Keratinocyte (primary cell): ENCODE measurements around the gene CCDC126. TPM values are rescaled to one million over a fixed set of nuclear protein-coding genes. Genes with fewer than 3 reads are reported as not detected.

Experiments
- DNase-seq: peaks from one replicate; pipeline ENCODE4 v3.0.0-alpha.2; 2011; ENCODE audit warnings: low read depth, missing footprints, low spot score
- FAIRE-seq: peaks from 2 replicates; lab custom pipeline; 2011; peaks lifted over from hg19 to GRCh38; lab: Jason Lieb, UNC
- H2AFZ ChIP-seq: 2 replicates; pipeline ENCODE4 v1.6.0; 2012; ENCODE audit warnings: low read length, control low read depth, inconsistent platforms; ENCODE audit not compliant: control insufficient read depth
- H3K27ac ChIP-seq: 2 replicates; pipeline ENCODE4 v1.5.1; 2011; ENCODE audit warnings: low read length; ENCODE audit not compliant: control insufficient read depth, insufficient read depth
- H3K27me3 ChIP-seq: 3 replicates; pipeline ENCODE4 v1.6.0; 2011; ENCODE audit warnings: low read length; ENCODE audit not compliant: control insufficient read depth, insufficient read depth; ENCODE audit errors: extremely low read depth
- H3K36me3 ChIP-seq, 2 experiments: 2 replicates in 1 of 2; 3 replicates in 1 of 2; pipeline ENCODE4 v1.5.1; 2011; ENCODE audit warnings: low read length in 2 of 2, mild to moderate bottlenecking in 1 of 2; ENCODE audit not compliant: control insufficient read depth in 2 of 2, insufficient read depth in 2 of 2; ENCODE audit errors: extremely low read depth in 1 of 2
- H3K4me1 ChIP-seq: 3 replicates; pipeline ENCODE4 v1.5.1; 2011; ENCODE audit warnings: low read length; ENCODE audit not compliant: control insufficient read depth, insufficient read depth; ENCODE audit errors: extremely low read depth
- H3K4me2 ChIP-seq: 3 replicates; pipeline ENCODE4 v1.6.0; 2011; ENCODE audit warnings: low read depth, low read length; ENCODE audit not compliant: control insufficient read depth, insufficient read depth; ENCODE audit errors: extremely low read depth
- H3K4me3 ChIP-seq, 3 experiments: fragments of 200-600 bp in 1 of 3; sonication (generic) in 1 of 3; 2 replicates in 2 of 3; 3 replicates in 1 of 3; pipeline ENCODE4 v1.5.1; 2011 to 2016; ENCODE audit warnings: low read length in 3 of 3, mild to moderate bottlenecking in 3 of 3, control low read depth in 2 of 3, inconsistent platforms in 1 of 3, low read depth in 1 of 3, mixed read lengths in 1 of 3, mixed run types in 1 of 3, moderate library complexity in 1 of 3; ENCODE audit not compliant: control insufficient read depth in 2 of 3, insufficient read depth in 2 of 3; ENCODE audit errors: extremely low read depth in 1 of 3
- H3K79me2 ChIP-seq: 2 replicates; pipeline ENCODE4 v1.6.0; 2012; ENCODE audit warnings: low read length; ENCODE audit not compliant: control insufficient read depth, insufficient read depth
- H3K9ac ChIP-seq: 3 replicates; pipeline ENCODE4 v1.6.0; 2011; ENCODE audit warnings: low read length; ENCODE audit not compliant: control insufficient read depth, insufficient read depth; ENCODE audit errors: extremely low read depth
- H3K9me1 ChIP-seq: 3 replicates; pipeline ENCODE4 v1.6.0; 2011; ENCODE audit warnings: low read length; ENCODE audit not compliant: control insufficient read depth, insufficient read depth; ENCODE audit errors: extremely low read depth
- H3K9me3 ChIP-seq: 2 replicates; pipeline ENCODE4 v1.5.1; 2012; ENCODE audit warnings: low read depth, low read length; ENCODE audit not compliant: control insufficient read depth
- H4K20me1 ChIP-seq: 3 replicates; pipeline ENCODE4 v1.6.0; 2011; ENCODE audit warnings: low read length; ENCODE audit not compliant: control insufficient read depth, insufficient read depth; ENCODE audit errors: extremely low read depth
- CTCF ChIP-seq, 3 experiments: IDR thresholded peaks in 1 of 3; conservative IDR thresholded peaks in 1 of 3; optimal IDR thresholded peaks in 1 of 3; 2 replicates in 2 of 3; 3 replicates in 1 of 3; pipeline versions ENCODE3 to v1.5.1; 2011; ENCODE audit warnings: low read length in 3 of 3, mild to moderate bottlenecking in 3 of 3, moderate library complexity in 2 of 3, control low read depth in 1 of 3, inconsistent platforms in 1 of 3; ENCODE audit not compliant: insufficient read depth in 2 of 3; ENCODE audit errors: extremely low read depth in 1 of 3
- EZH2 ChIP-seq: IDR thresholded peaks from one replicate; pipeline ENCODE4 v1.6.1; 2012; ENCODE audit warnings: inconsistent platforms, mild to moderate bottlenecking, low read length, moderate library complexity
- dilution Hi-C: fragments of 300-500 bp; cut with MboI; formaldehyde crosslinking; loops from one replicate; pipeline ENCODE4 v1.7.0; 2020; ENCODE audit warnings: low sequenced_read_pairs; ENCODE audit not compliant: extremely low pct_ligation_motif_present
- polyA plus RNA-seq, 5 experiments: library from polyadenylated mRNA; depleted of rRNA in 3 of 5; stranded (reverse) in 3 of 5; stranded (forward) in 1 of 5; unstranded in 1 of 5; fragments of >200 nt; gene quantifications; 1 replicate in 1 of 5; 2 replicates in 3 of 5; 3 replicates in 1 of 5; pipeline versions ENCODE4 v1.2.1 to v1.2.3, GENCODE V29; 2011 to 2012; ENCODE audit warnings: missing spikeins in 2 of 5, low read depth in 1 of 5, low replicate concordance in 1 of 5

The CCDC126 gene
- polyA plus RNA-seq, 1 donor (not counting 4 experiments of a cell fraction or from before 2014, with no cell fraction given) = 8.4 TPM

- DNase-seq = no peak
- no peak for FAIRE-seq
- dilution Hi-C loops = no loop called here
- H2AFZ ChIP-seq = peak overlapping the region; percentile 98
- H3K4me2 ChIP-seq = peak overlapping the region; percentile 88
- H3K4me3 ChIP-seq = peak overlapping the region; percentile 75 to 95 (median 82)
- no peaks in the 10 kb centered on the region for H3K36me3 ChIP-seq
- H3K9me3 ChIP-seq = no peaks in the 10 kb centered on the region
- H3K9me1 ChIP-seq = no peaks in the 10 kb centered on the region
- no peaks in the 10 kb centered on the region for H4K20me1 ChIP-seq
- peak overlapping the region; percentile 78 for H3K9ac ChIP-seq
- TF ChIP-seq CTCF (optimal IDR thresholded peaks at IDR 0.05 in 1 of 3, IDR thresholded peaks at IDR 0.05 in 1 of 3, conservative IDR thresholded peaks at IDR 0.05 in 1 of 3; ENCODE audit: extremely low read depth in 1 of 3, insufficient read depth in 2 of 3, low read length in 3 of 3) = no peak
- no peaks in the 10 kb centered on the region for H3K27me3 ChIP-seq
- peaks cover 1% of the 10 kb centered on the region for H3K79me2 ChIP-seq
- peaks cover 19% of the 10 kb centered on the region for H3K4me1 ChIP-seq
- peak overlapping the region; percentile 55 for H3K27ac ChIP-seq
Observed at GRCh38 chr7:23598296-23598695, 1.1 kb downstream of the CCDC126 start.

GRCh38 chr7:23600236-23600635 is 3.1 kb downstream of the CCDC126 start:
- no peak for FAIRE-seq

More at GRCh38 chr7:23600236-23600635, 3.1 kb downstream of the CCDC126 start:
- Histone ChIP-seq H3K4me2 (no peak overlapping the region), H3K4me1 (peaks cover 18% of the 10 kb centered on the region), H3K36me3 (no peaks in the 10 kb centered on the region), H3K9me3 (no peaks in the 10 kb centered on the region), H3K4me3 (no peak overlapping the region), H3K27me3 (no peaks in the 10 kb centered on the region), H3K27ac (no peak overlapping the region), H2AFZ (no peak overlapping the region), H4K20me1 (no peaks in the 10 kb centered on the region), H3K79me2 (peaks cover 1% of the 10 kb centered on the region), H3K9me1 (no peaks in the 10 kb centered on the region), H3K9ac (no peak overlapping the region)
- no peak for TF ChIP-seq EZH2
- no peak for TF ChIP-seq CTCF (optimal IDR thresholded peaks at IDR 0.05 in 1 of 3, IDR thresholded peaks at IDR 0.05 in 1 of 3, conservative IDR thresholded peaks at IDR 0.05 in 1 of 3; ENCODE audit: extremely low read depth in 1 of 3, insufficient read depth in 2 of 3, low read length in 3 of 3)
- no peak for DNase-seq
- dilution Hi-C loops = no loop called here
